ENCODE results near the gene ARL6IP5. TPM values are rescaled to one million over a fixed set of nuclear protein-coding genes. Genes with fewer than 3 reads are reported as not detected.

Gene ARL6IP5
- total RNA-seq, 1 experiment from 2014 or later: 23.9 TPM

DNA sequence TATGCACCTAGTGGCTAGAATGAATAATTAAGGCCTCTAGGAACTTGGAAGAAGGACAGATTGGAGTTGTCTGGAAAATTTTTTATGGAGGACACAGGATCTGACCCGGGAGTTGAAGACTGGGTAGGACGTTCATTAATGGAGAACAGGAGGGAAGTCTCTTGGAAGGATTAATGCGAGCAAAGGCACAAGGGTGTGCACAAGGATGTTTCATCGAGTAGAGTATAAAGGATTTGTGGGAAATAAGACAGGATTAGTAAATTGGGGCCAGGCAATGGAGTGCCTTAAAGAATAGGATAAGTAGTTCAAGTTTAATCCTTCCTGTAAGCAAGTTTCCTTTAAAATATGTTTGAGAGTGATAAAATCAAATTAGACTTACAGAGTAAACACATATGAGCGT lies 23.1 kb downstream of the ARL6IP5 start:
- Histone ChIP-seq H3K27me3 (replicated peaks; ENCODE audit: insufficient read depth, low read depth, low read length, poor library complexity) (no peaks in the 10 kb centered on the region), H3K9me3 (ENCODE audit: low read depth, low read length, poor library complexity, severe bottlenecking) (no peaks in the 10 kb centered on the region), H3K4me3 (ENCODE audit: low read depth, low read length, poor library complexity, severe bottlenecking) (no peak overlapping the region), H3K4me1 (ENCODE audit: insufficient read depth, low read length, poor library complexity, severe bottlenecking) (peaks cover 4% of the 10 kb centered on the region), H3K36me3 (ENCODE audit: insufficient read depth, low read length, poor library complexity, severe bottlenecking) (no peaks in the 10 kb centered on the region), H3K27ac (ENCODE audit: low read depth, low read length, poor library complexity, severe bottlenecking) (no peak overlapping the region)
- intact Hi-C loops (cut with micrococcal nuclease; ENCODE audit: unreplicated experiment): no loop called here
- ChIA-PET CTCF (no interaction called here), POLR2A (ENCODE audit: low non-redundant PET) (no interaction called here)
- no peak for TF ChIP-seq CTCF (conservative IDR thresholded peaks at IDR 0.05; ENCODE audit: low read depth, low read length)
- no peak for TF ChIP-seq EZH2 (IDR thresholded peaks at IDR 0.05; ENCODE audit: borderline replicate concordance, low read depth, low read length, poor library complexity, severe bottlenecking)
- peak; percentile 5 for DNase-seq (ENCODE audit: low spot score)
- BruUV-seq (replicated peaks): no TSS peak

- no peak overlapping the region for H3K4me3 ChIP-seq (ENCODE audit: low read depth, low read length, poor library complexity, severe bottlenecking)
- no peak for TF ChIP-seq CTCF (conservative IDR thresholded peaks at IDR 0.05; ENCODE audit: low read depth, low read length)
- TF ChIP-seq EZH2 (IDR thresholded peaks at IDR 0.05; ENCODE audit: borderline replicate concordance, low read depth, low read length, poor library complexity, severe bottlenecking): no peak
- H3K9me3 ChIP-seq (ENCODE audit: low read depth, low read length, poor library complexity, severe bottlenecking): no peaks in the 10 kb centered on the region
- no peak overlapping the region for H3K27ac ChIP-seq (ENCODE audit: low read depth, low read length, poor library complexity, severe bottlenecking)
- POLR2A ChIA-PET (ENCODE audit: low non-redundant PET): no interaction called here
- intact Hi-C loops (cut with micrococcal nuclease; ENCODE audit: unreplicated experiment): no loop called here
- CTCF ChIA-PET: no interaction called here
- no peaks in the 10 kb centered on the region for H3K36me3 ChIP-seq (ENCODE audit: insufficient read depth, low read length, poor library complexity, severe bottlenecking)
- DNase-seq (ENCODE audit: low spot score): no peak
- BruUV-seq (replicated peaks): no TSS peak
- no peaks in the 10 kb centered on the region for H3K27me3 ChIP-seq (replicated peaks; ENCODE audit: insufficient read depth, low read depth, low read length, poor library complexity)
- peaks cover 4% of the 10 kb centered on the region for H3K4me1 ChIP-seq (ENCODE audit: insufficient read depth, low read length, poor library complexity, severe bottlenecking)
These were observed 24.1 kb downstream of the ARL6IP5 start for GRCh38 chr3:69108811-69109210.

DNA sequence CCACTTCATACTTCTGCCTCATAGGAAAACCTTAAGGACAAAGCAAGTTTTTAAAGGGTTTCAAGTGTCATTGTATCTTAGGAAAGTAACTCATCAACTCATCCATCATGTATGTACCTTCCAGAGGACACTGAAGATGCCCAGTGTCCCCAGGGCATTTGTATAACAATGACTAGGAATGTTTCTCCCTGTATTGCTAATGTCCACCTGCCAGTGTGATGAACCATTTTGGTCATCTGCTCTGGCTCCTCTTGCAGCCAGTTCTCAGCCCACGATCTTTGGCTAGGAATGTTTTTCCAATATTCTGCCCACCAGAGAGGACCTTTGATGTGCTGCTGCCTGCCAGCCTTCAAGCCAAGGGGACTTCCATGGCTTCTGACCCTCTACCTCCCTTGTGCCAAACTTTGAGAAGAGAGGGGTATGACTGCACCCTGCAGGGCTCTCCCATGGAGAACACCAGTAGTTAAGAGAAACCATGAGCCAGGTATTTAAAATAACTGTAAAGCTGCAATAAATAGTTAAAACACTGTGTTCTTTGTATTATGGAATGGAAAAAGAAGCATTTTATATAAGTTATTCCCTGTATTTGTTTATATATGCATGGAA lies 26.3 kb downstream of the ARL6IP5 start:
- Histone ChIP-seq H3K36me3 (ENCODE audit: insufficient read depth, low read length, poor library complexity, severe bottlenecking) (no peaks in the 10 kb centered on the region), H3K4me1 (ENCODE audit: insufficient read depth, low read length, poor library complexity, severe bottlenecking) (peaks cover 4% of the 10 kb centered on the region), H3K27me3 (replicated peaks; ENCODE audit: insufficient read depth, low read depth, low read length, poor library complexity) (no peaks in the 10 kb centered on the region), H3K9me3 (ENCODE audit: low read depth, low read length, poor library complexity, severe bottlenecking) (no peaks in the 10 kb centered on the region), H3K27ac (ENCODE audit: low read depth, low read length, poor library complexity, severe bottlenecking) (no peak overlapping the region), H3K4me3 (ENCODE audit: low read depth, low read length, poor library complexity, severe bottlenecking) (no peak overlapping the region)
- TF ChIP-seq EZH2 (IDR thresholded peaks at IDR 0.05; ENCODE audit: borderline replicate concordance, low read depth, low read length, poor library complexity, severe bottlenecking) (no peak), CTCF (conservative IDR thresholded peaks at IDR 0.05; ENCODE audit: low read depth, low read length) (no peak)
- intact Hi-C loops (cut with micrococcal nuclease; ENCODE audit: unreplicated experiment): no loop called here
- DNase-seq (ENCODE audit: low spot score): no peak
- POLR2A ChIA-PET (ENCODE audit: low non-redundant PET): no interaction called here
- no TSS peak for BruUV-seq (replicated peaks)
- CTCF ChIA-PET: no interaction called here

Measured in A673 (cell line).